HG03175 (cell line): ENCODE measurements around the gene CAPNS2.

Experiments
- ATAC-seq: cut with Tn5 transposase; IDR thresholded peaks from one replicate; pipeline ENCODE4 v1.9.1; 2021; ENCODE audit warnings: mild to moderate bottlenecking, moderate library complexity; ENCODE audit not compliant: unreplicated experiment

The CAPNS2 gene

DNA sequence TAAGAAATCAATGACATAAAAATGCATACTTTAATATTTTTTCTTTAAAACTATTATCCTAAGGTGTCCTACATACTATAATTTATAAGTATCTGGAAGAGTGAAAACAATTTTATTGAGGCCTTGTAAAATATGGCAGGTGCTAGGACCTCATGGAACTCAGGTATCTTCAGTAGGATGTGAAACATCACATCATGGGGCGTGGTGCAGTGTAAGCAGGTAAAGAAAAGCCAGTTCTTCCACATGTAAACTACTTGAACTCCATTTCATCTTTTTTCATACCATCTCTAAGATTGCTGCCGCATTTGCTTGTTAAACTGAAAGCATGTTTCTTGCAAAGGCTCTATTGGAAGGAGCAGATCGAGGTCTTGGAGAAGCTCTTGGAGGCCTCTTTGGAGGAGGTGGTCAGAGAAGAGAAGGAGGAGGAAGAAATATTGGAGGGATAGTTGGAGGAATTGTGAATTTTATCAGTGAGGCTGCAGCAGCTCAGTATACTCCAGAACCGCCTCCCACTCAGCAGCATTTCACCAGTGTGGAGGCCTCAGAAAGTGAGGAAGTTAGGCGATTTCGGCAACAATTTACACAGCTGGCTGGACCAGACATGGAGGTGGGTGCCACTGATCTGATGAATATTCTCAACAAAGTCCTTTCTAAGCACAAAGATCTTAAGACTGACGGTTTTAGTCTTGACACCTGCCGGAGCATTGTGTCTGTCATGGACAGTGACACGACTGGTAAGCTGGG is at the start of gene CAPNS2:
CAPNS2 (plus strand) TSS at position 253 of the 744 bp plus-strand sequence; CDS start at position 326, 73 bp downstream.
- no peak for ATAC-seq

GRCh38 chr16:55521792-55522191 is 44.7 kb upstream of the CAPNS2 start:
- ATAC-seq = no peak

- no peak for ATAC-seq
Measured at GRCh38 chr16:55526441-55526840, 40.0 kb upstream of the CAPNS2 start.

DNA sequence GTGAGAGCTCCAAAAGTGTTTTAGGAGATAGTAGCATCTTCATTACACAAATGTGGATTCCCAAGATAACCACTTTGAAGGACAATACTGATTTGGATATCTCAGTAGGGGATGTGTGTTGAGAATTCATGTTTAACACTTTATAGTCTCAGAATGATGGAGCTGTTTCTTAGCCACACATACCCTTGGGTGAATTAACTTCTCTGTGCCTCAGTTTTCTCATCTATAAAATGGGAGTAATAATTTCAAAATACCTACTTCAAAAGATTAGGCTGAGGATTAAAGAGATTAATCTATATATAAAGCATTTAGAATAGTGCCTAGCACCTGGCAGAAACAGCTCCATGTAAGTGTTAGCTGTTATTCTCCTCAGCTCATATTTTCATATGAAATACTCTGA is 38.6 kb upstream of the CAPNS2 start:
- no peak for ATAC-seq

GRCh38 chr16:55529018-55529417 is 37.5 kb upstream of the CAPNS2 start:
- ATAC-seq = no peak

DNA sequence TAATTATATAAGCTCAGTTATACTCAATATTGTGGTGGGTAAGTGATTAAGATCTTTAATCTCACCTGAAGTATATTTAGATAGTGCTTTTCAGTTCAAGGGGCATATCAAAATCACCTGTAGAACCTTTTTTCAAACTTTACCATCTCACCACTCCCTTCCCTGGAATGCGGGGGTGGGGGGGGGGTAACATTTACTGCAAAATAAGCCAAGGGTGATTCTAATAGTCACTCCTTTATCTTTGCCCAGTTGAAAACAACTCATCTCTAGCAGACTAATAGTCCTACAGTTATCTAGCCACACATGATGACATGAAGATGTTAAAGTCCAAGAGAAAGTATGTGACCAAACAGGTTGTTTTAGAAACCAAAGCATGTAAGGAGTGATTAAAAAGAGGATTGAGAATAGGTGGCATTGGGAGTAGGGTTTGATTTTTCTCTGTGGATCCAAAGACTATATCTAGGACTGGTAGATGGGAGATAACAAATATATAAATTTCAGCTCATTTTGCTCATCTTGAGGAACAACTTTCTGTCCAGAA is 36.1 kb upstream of the CAPNS2 start:
- ATAC-seq = no peak

- ATAC-seq = no peak
Measured at GRCh38 chr16:55532227-55532626, 34.3 kb upstream of the CAPNS2 start.

DNA sequence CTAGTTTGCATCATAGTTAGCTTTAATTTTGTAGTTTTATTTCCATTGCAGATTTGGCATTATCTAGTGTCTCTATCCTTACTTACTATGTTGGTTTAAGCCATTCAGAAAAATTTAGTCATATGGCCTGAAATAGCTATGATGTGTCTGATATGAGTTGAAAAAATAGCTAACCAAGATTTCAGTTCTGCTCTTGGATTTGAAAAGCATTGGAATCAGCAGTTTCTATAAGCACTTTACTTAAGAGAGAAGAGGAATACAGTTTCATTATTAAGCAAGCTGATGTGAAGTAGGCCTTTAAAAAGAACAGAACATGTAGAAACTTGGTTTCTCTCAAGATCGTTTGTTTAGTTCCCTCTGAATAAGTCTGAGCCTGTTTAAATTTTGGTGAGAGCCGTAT is 31.7 kb upstream of the CAPNS2 start:
- no peak for ATAC-seq

DNA sequence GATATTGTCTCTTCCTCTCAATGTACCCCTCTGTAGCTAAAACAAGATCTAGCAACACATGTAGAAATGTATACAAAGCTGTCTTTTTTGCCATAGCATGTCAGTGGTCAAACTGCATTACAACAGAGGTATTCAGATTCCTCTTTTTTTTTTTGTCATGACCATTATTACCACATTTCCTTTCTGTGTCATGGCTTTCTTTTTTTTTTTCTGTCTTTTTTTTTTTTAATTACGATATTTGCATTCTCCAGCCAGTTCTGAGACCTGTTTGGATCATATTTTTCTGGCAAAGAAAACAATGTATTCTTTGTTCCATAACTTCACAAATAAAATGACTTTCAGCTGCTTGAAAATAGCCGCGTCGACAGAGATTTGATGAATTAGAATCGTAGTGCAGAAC is 27.4 kb upstream of the CAPNS2 start:
- no peak for ATAC-seq

DNA sequence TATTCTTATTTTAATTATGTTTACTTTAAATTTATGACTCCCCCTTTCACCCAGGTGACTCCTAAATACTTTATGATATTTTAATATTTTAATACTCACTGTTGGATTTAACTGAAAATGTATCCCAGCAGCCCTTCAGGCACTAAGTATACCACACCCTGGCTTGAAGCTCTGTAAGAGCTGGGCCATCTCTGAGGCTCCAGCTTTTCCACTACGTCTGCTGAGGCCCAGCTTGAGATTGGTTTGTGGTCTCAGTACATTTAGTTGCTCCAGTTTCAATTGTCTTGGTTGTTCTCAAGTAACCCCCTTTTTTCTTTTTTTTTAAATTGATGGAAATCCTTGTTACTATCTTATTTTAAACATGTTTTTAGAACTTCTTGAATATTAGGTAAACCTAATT is 27.0 kb upstream of the CAPNS2 start:
- ATAC-seq = no peak

DNA sequence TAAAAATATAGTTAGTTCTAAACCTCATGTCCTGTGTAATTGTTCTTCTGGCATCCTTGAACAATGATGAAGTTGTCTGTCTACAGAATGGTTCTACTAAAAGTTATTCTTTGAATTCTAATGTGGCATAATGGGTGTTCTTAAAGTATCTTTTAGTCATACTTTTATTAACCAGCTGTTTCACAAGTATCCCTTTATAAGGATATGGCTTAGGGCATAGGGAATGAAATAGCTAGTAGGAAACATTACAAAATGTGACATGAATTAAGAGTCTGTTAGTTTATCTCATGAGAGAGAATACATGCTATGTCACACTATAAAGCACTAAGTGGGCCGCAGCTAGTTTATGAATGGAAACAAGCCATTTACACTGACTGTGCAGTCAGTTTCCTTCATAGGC is 26.3 kb upstream of the CAPNS2 start:
- no peak for ATAC-seq

DNA sequence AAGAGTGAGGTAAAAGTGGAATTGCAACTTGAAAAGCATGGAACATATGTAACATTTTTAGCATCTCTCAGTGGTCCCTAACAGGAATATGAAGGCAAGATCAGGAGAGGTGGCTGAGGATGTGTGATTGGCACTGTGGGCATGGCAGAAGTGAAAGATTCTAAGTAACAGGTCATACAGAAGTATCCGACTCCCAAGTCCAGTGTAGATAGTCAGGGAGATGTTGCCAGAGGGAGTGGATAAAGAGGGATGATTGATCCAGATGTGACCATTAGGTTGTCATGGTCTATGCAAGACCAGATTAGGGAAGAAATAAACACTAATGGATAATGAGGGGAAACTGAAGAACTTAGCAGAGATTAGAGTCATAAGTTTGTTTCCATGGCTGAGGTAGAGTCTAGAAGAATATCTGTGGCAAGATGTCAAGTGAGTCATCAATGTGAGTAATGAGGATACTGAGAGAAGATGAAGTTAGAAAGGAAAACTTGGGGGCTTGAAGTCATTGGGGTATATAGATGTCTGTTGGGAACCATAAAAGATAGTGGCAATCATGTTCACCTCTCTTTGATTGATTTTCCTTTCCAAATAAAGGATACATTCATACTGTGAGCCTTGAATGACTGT is 23.9 kb upstream of the CAPNS2 start:
- no peak for ATAC-seq

DNA sequence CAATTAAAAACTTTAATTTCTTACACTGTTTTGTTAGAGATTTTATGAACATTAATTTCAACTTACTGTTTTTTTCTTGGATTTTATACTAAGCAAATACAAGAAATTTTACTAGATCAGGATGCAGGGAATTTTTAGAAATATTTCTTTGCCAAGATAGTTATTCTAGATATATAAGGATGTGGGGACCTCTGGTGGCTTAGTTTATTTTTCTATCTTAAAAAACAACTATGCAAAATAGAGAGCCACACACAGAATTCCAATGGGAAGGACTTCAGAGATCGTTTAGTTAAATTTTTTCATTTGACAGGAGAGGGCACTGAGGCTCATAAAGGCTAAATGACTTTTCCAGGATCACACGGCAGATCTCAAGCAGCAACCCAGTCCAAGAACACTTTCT is 23.0 kb upstream of the CAPNS2 start:
- ATAC-seq = no peak

GRCh38 chr16:55552621-55553020 is 13.9 kb upstream of the CAPNS2 start:
- ATAC-seq = no peak

DNA sequence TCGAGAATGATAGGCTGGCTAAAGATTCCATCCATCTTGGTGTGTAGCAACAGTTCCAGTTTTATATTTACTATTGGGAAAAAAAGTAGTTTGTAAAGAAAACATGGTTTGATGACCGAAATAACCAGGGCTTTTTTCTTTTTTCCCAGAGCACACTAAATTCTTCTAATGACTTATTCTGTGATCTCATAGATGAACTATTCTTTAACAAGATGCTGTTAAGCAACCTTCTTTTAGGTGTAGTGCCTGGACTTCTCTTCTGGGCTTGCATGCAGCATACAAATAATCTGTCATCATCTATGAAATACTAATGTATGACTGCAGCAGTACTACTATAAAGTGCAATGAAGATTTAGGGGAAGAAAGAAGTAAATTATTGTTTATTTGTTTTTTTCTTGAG is 11.0 kb upstream of the CAPNS2 start:
- ATAC-seq = no peak

DNA sequence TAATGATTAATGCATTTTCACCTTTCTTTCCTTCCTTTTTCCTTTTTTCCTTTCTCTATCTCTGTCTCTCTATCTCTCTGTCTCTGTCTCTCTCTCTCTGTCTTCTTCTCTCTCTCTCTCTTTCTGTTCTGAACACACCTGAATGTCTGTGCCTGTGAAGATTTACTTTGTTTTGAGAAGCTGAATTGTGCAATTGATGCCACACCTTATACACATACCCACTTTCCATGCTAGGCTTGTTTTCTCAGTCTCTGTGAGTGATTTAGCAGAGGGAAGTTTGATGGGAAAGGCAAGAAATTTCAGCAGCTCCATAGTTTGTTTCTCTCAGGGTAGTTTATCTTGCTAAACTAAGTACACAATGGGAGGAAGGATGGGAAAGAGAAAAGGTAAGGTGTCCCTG is 9.3 kb upstream of the CAPNS2 start:
- ATAC-seq = no peak

GRCh38 chr16:55559233-55559632 is 7.3 kb upstream of the CAPNS2 start:
- ATAC-seq = no peak

DNA sequence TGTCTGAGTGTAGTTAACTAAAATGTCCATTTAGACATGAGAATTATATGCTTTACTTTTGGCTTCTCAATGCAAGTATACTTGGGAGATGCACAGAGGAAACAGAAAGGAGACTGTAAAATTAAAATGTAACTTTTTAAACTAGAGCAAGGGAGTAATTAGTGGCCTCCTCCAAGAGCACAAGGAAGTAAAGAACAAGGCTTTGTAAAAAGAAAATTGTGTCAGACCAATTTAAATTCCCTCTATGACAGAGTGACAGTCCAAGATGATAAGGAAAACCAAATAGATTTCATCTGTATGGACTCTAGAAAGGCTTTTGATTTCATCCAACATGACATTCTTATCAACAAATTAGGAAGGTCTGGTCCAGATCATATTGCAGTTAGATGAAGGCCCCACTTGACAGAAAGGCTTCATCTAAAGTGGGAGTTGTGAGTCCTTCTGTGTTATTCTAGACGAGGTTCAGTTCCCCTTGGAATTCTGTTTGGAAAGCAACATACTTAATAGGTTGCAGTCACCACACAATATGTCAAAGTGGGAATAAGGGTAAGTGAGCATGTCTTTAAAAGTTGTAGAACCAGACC is 6.5 kb upstream of the CAPNS2 start:
- no peak for ATAC-seq

- no peak for ATAC-seq
Measured at GRCh38 chr16:55561319-55561848, 5.1 kb upstream of the CAPNS2 start.

GRCh38 chr16:55562936-55563335 is 3.5 kb upstream of the CAPNS2 start:
- no peak for ATAC-seq

DNA sequence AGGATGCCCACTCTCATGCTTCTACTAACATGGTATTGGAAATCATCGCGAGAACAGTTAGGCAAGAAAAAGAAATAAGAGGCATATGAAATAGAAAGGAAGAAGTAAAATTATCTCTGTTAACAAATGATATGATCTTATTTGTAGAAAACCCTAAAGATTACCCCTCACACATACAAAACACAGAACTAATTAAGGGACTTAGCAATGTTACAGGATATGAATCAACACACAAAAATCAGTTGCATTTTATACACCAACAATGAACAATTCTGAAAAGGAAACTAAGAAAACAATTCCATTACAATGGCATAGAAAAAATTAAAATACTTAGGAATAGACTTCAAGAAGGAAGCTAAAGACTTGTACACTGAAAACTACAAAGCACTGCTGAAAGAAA is 2.7 kb upstream of the CAPNS2 start:
- ATAC-seq = no peak

DNA sequence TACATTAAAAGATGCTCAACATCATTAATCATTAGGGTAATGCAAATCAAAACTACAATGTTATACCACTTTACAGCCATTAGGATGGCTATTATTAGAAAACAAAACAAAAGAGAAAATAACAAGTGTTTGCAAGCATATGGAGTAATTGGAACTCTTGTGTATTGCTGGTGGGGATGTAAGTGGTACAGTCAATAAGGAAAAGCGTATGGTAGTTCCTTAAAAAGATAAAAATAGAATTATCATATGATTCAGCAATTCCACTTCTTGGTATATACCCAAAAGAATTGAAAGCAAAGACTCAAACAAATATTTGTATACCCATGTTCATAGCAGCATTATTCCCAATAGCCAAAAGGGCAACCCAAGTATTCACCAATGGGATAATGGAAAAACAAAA is 1.4 kb upstream of the CAPNS2 start:
- no peak for ATAC-seq
